HFF-Myc (cell line): Measurements from ENCODE around the gene MOCOS.
"Not testable (repeated sequence)": the region's sequence is repeated elsewhere in the genome, so short reads cannot be mapped to it uniquely, and the experiment has no call there.

Experiments used
- DNase-seq: peaks from one replicate; pipeline ENCODE4 v3.0.0-alpha.2; 2011; ENCODE audit warnings: low read depth; ENCODE audit errors: extremely low read depth
- H3K4me3 ChIP-seq: replicated peaks from 2 replicates; pipeline ENCODE4 v1.5.1; 2011; ENCODE audit warnings: low read depth, mild to moderate bottlenecking, control low read depth, low read length
- TF ChIP-seq, protein P1 (sequence below): IDR thresholded peaks from 2 replicates; pipeline ENCODE4 v1.5.1; 2012; ENCODE audit warnings: mild to moderate bottlenecking, low read depth, low read length, control low read depth; ENCODE audit errors: missing control alignments

MOCOS gene

DNA sequence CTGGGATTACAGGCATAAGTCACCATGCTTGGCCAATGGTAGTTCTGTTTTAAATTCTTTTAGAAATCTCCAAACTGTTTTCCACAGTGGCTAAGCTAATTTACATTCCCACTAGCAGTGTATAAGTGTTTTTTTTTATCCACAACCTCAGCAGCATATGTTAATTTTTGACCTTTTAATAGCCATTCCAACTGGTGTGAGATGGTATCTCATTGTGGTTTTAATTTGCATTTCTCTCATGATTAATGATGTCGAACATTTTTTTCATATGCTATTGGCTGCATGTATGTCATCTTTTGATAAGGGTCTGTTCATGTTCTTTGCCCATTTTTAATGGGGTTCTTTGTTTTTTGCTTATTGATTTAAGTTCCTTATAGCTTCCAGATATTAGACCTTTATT lies 20.0 kb downstream of the MOCOS start:
- no peak for DNase-seq
- TF ChIP-seq, protein P1, sequence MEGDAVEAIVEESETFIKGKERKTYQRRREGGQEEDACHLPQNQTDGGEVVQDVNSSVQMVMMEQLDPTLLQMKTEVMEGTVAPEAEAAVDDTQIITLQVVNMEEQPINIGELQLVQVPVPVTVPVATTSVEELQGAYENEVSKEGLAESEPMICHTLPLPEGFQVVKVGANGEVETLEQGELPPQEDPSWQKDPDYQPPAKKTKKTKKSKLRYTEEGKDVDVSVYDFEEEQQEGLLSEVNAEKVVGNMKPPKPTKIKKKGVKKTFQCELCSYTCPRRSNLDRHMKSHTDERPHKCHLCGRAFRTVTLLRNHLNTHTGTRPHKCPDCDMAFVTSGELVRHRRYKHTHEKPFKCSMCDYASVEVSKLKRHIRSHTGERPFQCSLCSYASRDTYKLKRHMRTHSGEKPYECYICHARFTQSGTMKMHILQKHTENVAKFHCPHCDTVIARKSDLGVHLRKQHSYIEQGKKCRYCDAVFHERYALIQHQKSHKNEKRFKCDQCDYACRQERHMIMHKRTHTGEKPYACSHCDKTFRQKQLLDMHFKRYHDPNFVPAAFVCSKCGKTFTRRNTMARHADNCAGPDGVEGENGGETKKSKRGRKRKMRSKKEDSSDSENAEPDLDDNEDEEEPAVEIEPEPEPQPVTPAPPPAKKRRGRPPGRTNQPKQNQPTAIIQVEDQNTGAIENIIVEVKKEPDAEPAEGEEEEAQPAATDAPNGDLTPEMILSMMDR = no peak
- no peak overlapping the region for H3K4me3 ChIP-seq

GRCh38 chr18:36207969-36208368 lies 20.7 kb downstream of the MOCOS start:
- not testable (repeated sequence) for DNase-seq, H3K4me3 ChIP-seq

DNA sequence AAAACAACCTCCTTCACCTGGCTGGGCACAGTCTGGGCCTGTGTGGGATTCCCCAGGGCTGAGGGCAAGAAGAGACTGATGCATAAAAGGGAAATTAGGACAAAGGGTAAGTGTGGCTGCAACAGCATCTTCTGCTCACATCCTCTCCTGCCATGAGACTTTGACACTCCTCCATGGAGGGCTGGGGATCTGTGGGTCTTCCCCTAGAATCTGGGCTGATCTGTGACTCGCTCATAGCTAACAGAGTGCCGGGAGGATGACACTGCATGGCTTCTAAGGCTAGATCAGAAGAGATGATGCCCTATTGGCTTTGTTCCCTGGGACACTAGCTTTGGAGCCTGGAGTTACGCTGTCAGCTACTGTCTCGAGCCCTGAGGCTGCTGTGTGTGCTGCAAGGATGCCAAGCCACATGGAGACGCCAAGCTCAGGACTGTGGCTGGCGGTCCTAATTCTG lies 24.3 kb downstream of the MOCOS start:
- TF ChIP-seq, protein P1 = no peak
- H3K4me3 ChIP-seq = no peak overlapping the region
- DNase-seq = no peak

DNA sequence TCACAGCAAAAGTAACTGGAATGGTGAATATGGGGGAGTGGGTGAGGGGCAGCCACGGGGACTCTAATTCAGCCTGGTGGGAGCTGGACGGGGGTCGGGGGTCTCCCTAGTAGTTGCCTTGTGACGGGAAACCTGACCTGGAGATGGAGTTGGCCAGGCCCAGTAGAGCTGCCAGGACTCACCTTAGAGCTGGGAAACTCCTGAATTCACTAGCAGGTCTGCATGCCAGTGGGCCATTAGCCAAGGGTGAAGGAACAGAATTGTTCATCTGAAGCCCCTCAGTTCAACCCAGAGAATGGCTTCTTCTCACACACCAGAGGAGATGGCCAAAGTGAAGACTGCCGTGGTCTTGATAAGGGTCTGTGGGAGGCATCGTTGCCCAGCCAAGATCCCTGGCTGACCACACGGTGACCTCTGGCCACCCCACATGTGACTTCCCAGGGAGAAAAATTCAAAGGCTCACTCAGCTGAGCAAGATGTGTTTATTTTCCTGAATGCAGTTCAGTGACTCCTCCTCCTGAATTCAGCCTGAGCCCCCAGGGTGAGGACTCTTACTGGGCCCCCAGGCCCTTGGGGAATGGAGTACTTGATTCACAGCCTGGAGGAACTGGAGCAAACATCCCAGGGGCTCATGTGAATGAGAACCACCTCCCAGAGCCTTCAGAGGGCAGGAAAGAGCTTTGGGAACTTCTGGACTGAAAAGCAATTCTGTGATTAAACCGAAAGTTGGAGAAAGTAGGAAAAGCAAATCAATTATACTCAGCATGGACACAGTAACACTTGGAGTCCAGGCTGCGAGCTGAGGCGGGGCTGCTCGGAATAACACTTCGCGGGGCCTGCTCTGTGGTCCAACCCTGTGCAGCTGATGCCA lies 25.2 kb downstream of the MOCOS start:
- no peak for DNase-seq
- H3K4me3 ChIP-seq = no peak overlapping the region
- TF ChIP-seq, protein P1 = no peak

GRCh38 chr18:36214811-36215210 lies 27.5 kb downstream of the MOCOS start:
- TF ChIP-seq, protein P1 = no peak
- no peak overlapping the region for H3K4me3 ChIP-seq
- DNase-seq = no peak

- TF ChIP-seq, protein P1 = no peak
Measured at GRCh38 chr18:36215577-36215976, 28.3 kb downstream of the MOCOS start.

DNA sequence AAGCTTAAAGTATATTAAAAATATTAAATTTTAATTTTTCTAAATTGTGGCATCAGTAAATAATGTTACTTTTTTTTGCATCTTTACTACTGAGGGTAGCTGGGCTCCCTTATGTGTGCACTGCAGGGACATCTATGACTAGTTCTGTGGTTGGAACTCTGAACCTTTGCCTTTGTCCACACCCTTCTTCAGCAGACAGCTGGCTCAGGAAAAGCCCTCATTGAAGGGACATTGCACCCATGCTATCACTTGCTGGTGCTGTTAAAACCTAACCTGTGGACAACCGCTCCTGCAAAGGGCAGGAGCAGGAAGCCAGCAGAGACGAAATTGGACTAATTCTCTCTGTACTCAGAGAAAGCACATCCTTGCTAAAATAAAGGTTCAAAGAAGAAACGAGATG lies 30.1 kb downstream of the MOCOS start:
- no peak for DNase-seq
- TF ChIP-seq, protein P1 = no peak
- no peak overlapping the region for H3K4me3 ChIP-seq

More at GRCh38 chr18:36215577-36215976, 28.3 kb downstream of the MOCOS start:
- H3K4me3 ChIP-seq = no peak overlapping the region
- no peak for DNase-seq
